Activated naive CD8-positive, alpha-beta T cell treated with anti-CD3 and anti-CD28 coated beads, Interleukin-2, amount 50 U/mL, for 24 hours (primary cell): ENCODE measurements around the gene MAGEB3.

Source experiments
- ATAC-seq: fragments of 150-1000 bp; cut with Tn5 transposase; one replicate; pipeline ENCODE4 v1.10.0; 2021
- DNase-seq: peaks from one replicate; pipeline ENCODE4 v3.0.0; 2021
- H3K27ac Mint-ChIP-seq: one replicate; pipeline ENCODE4 v1.8.0; 2021; ENCODE audit warnings: mild to moderate bottlenecking, mixed read lengths
- H3K27me3 Mint-ChIP-seq: one replicate; pipeline ENCODE4 v1.8.0; 2021; ENCODE audit warnings: mixed read lengths
- H3K36me3 Mint-ChIP-seq: one replicate; pipeline ENCODE4 v1.8.0; 2021; ENCODE audit warnings: low read depth, mixed read lengths
- H3K4me1 Mint-ChIP-seq: one replicate; pipeline ENCODE4 v1.8.0; 2021; ENCODE audit warnings: mixed read lengths
- H3K4me3 Mint-ChIP-seq: one replicate; pipeline ENCODE4 v1.8.0; 2021; ENCODE audit warnings: mild to moderate bottlenecking, moderate library complexity, mixed read lengths
- H3K9me3 Mint-ChIP-seq: one replicate; pipeline ENCODE4 v1.8.0; 2021; ENCODE audit warnings: mixed read lengths

MAGEB3 gene

GRCh38 chrX:30248854-30249253 is 18.4 kb downstream of the MAGEB3 start:
- no peaks in the 10 kb centered on the region for H3K27me3 Mint-ChIP-seq

GRCh38 chrX:30253257-30253656 is 22.8 kb downstream of the MAGEB3 start:
- Mint-ChIP-seq H3K4me3 (no peak overlapping the region), H3K27ac (no peak overlapping the region), H3K36me3 (no peaks in the 10 kb centered on the region), H3K9me3 (no peaks in the 10 kb centered on the region), H3K4me1 (no peaks in the 10 kb centered on the region), H3K27me3 (no peaks in the 10 kb centered on the region)
- ATAC-seq (no peak), DNase-seq (no peak)

More at GRCh38 chrX:30248854-30249253, 18.4 kb downstream of the MAGEB3 start:
- DNase-seq (no peak), ATAC-seq (no peak)
- no peak overlapping the region for H3K27ac Mint-ChIP-seq
- no peaks in the 10 kb centered on the region for H3K36me3 Mint-ChIP-seq
- no peaks in the 10 kb centered on the region for H3K9me3 Mint-ChIP-seq
- H3K4me1 Mint-ChIP-seq: no peaks in the 10 kb centered on the region
- H3K4me3 Mint-ChIP-seq: no peak overlapping the region

GRCh38 chrX:30259927-30260326 is 29.5 kb downstream of the MAGEB3 start:
- DNase-seq (no peak), ATAC-seq (no peak)
- Mint-ChIP-seq H3K4me1 (no peaks in the 10 kb centered on the region), H3K27ac (no peak overlapping the region), H3K9me3 (no peaks in the 10 kb centered on the region), H3K27me3 (no peaks in the 10 kb centered on the region), H3K4me3 (no peak overlapping the region), H3K36me3 (no peaks in the 10 kb centered on the region)

GRCh38 chrX:30261012-30261411 is 30.6 kb downstream of the MAGEB3 start:
- H3K27ac Mint-ChIP-seq: no peak overlapping the region
- no peaks in the 10 kb centered on the region for H3K27me3 Mint-ChIP-seq
- no peak for ATAC-seq
- no peaks in the 10 kb centered on the region for H3K9me3 Mint-ChIP-seq
- no peaks in the 10 kb centered on the region for H3K36me3 Mint-ChIP-seq
- H3K4me3 Mint-ChIP-seq: no peak overlapping the region
- H3K4me1 Mint-ChIP-seq: no peaks in the 10 kb centered on the region
- no peak for DNase-seq

- no peak overlapping the region for H3K27ac Mint-ChIP-seq
- DNase-seq (no peak), ATAC-seq (no peak)
- no peaks in the 10 kb centered on the region for H3K36me3 Mint-ChIP-seq
- no peaks in the 10 kb centered on the region for H3K4me1 Mint-ChIP-seq
- H3K9me3 Mint-ChIP-seq: no peaks in the 10 kb centered on the region
- no peak overlapping the region for H3K4me3 Mint-ChIP-seq
- H3K27me3 Mint-ChIP-seq: no peaks in the 10 kb centered on the region
These were observed 32.3 kb downstream of the MAGEB3 start for GRCh38 chrX:30262763-30263162.

GRCh38 chrX:30270639-30271038 is 40.2 kb downstream of the MAGEB3 start:
- H3K4me1 Mint-ChIP-seq: no peaks in the 10 kb centered on the region
- H3K4me3 Mint-ChIP-seq: no peak overlapping the region
- no peaks in the 10 kb centered on the region for H3K36me3 Mint-ChIP-seq
- no peak for DNase-seq
- no peaks in the 10 kb centered on the region for H3K27me3 Mint-ChIP-seq
- H3K9me3 Mint-ChIP-seq: no peaks in the 10 kb centered on the region
- no peak overlapping the region for H3K27ac Mint-ChIP-seq
- no peak for ATAC-seq

GRCh38 chrX:30275498-30275897 is 45.0 kb downstream of the MAGEB3 start:
- ATAC-seq (no peak), DNase-seq (no peak)
- Mint-ChIP-seq H3K4me1 (no peaks in the 10 kb centered on the region), H3K4me3 (no peak overlapping the region), H3K27ac (no peak overlapping the region), H3K36me3 (no peaks in the 10 kb centered on the region), H3K9me3 (no peaks in the 10 kb centered on the region), H3K27me3 (no peaks in the 10 kb centered on the region)

GRCh38 chrX:30278365-30278764 is 47.9 kb downstream of the MAGEB3 start:
- Mint-ChIP-seq H3K9me3 (no peaks in the 10 kb centered on the region), H3K27ac (no peak overlapping the region), H3K4me3 (no peak overlapping the region), H3K27me3 (no peaks in the 10 kb centered on the region), H3K36me3 (no peaks in the 10 kb centered on the region), H3K4me1 (no peaks in the 10 kb centered on the region)
- ATAC-seq (no peak), DNase-seq (no peak)

GRCh38 chrX:30280428-30280827 is 50.0 kb downstream of the MAGEB3 start:
- Mint-ChIP-seq H3K4me1 (peaks cover 3% of the 10 kb centered on the region), H3K4me3 (no peak overlapping the region), H3K36me3 (no peaks in the 10 kb centered on the region), H3K9me3 (no peaks in the 10 kb centered on the region), H3K27me3 (no peaks in the 10 kb centered on the region), H3K27ac (no peak overlapping the region)
- ATAC-seq (no peak), DNase-seq (no peak)

- Mint-ChIP-seq H3K4me3 (no peak overlapping the region), H3K4me1 (peaks cover 3% of the 10 kb centered on the region), H3K27me3 (no peaks in the 10 kb centered on the region), H3K9me3 (no peaks in the 10 kb centered on the region), H3K36me3 (no peaks in the 10 kb centered on the region), H3K27ac (no peak overlapping the region)
- DNase-seq (no peak), ATAC-seq (no peak)
These were observed 52.1 kb downstream of the MAGEB3 start for GRCh38 chrX:30282527-30282926.

- H3K4me3 Mint-ChIP-seq: no peak overlapping the region
- no peak overlapping the region for H3K27ac Mint-ChIP-seq
- no peak for DNase-seq
- no peaks in the 10 kb centered on the region for H3K9me3 Mint-ChIP-seq
- H3K4me1 Mint-ChIP-seq: peaks cover 3% of the 10 kb centered on the region
- H3K36me3 Mint-ChIP-seq: no peaks in the 10 kb centered on the region
- ATAC-seq: no peak
- no peaks in the 10 kb centered on the region for H3K27me3 Mint-ChIP-seq
These were observed 53.2 kb downstream of the MAGEB3 start for GRCh38 chrX:30283456-30284200.
